Suprapubic skin (tissue), 3 donors: ENCODE measurements around the gene PTPRM.

Experiments
- POLR2A ChIP-seq, 2 donors: fragments of 450-650 bp; IDR thresholded peaks; one replicate each; pipeline ENCODE4 v1.6.1; 2017; ENCODE audit warnings: antibody characterized with exemption in 2 of 2, mild to moderate bottlenecking in 2 of 2, moderate library complexity in 2 of 2
- TF ChIP-seq, protein P1 (sequence below), 2 donors: fragments of 200-600 bp in 1 of 2; fragments of 450-650 bp in 1 of 2; sonication (generic) in 1 of 2; IDR thresholded peaks; one replicate each; pipeline ENCODE4 v1.5.1; 2016 to 2019; ENCODE audit warnings: antibody characterized with exemption in 2 of 2, mild to moderate bottlenecking in 1 of 2, moderate library complexity in 1 of 2

DNA sequence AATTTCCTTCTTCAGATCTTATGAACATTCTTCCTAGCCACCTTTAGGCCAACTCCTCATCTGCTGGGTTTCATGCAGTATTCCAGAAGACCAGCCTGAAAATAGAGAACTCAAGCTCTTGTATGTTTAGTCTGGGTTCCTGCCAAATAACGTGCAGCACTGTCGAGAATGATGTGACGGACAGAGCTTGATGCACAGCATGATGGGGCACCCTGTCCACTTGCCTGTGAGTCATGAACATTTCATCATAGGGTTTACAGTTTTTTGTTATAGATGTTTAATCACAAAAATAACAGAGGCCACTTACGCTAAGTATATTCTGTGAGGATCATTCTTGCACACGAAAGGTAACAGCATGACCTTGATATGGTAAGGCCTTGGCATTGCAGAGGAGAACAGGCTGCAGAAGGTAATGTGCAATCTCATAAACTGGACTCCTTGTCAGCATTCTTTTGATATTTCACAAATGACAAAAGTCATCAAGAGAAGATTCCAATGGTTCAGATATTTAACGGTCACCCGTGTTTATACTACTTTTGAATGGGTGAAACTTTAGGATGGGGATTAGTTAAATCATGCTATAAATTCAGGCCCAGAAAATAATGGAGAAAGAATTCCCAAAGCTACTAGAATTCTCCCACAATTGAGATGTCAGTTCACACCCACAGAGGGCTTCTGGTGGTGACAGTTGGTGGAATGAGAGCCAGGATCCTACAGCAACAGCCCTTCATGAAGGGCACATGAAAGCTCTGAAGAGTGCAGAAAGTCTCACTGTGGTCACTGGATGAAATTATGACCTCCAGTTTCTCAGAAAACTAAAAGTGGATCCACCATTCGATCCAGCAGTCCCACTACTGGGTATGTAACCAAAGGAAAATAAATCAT lies 646.0 kb downstream of the PTPRM start:
- TF ChIP-seq, protein P1, sequence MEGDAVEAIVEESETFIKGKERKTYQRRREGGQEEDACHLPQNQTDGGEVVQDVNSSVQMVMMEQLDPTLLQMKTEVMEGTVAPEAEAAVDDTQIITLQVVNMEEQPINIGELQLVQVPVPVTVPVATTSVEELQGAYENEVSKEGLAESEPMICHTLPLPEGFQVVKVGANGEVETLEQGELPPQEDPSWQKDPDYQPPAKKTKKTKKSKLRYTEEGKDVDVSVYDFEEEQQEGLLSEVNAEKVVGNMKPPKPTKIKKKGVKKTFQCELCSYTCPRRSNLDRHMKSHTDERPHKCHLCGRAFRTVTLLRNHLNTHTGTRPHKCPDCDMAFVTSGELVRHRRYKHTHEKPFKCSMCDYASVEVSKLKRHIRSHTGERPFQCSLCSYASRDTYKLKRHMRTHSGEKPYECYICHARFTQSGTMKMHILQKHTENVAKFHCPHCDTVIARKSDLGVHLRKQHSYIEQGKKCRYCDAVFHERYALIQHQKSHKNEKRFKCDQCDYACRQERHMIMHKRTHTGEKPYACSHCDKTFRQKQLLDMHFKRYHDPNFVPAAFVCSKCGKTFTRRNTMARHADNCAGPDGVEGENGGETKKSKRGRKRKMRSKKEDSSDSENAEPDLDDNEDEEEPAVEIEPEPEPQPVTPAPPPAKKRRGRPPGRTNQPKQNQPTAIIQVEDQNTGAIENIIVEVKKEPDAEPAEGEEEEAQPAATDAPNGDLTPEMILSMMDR (IDR thresholded peaks at IDR 0.05) = no peak
- no peak for TF ChIP-seq POLR2A (IDR thresholded peaks at IDR 0.05)
